Endodermal cell (in vitro differentiated cells): Measurements from ENCODE around the gene DNAJC19. TPM values are rescaled to one million over a fixed set of nuclear protein-coding genes. Genes with fewer than 3 reads are reported as not detected.
"Not testable (repeated sequence)": the region's sequence is repeated elsewhere in the genome, so short reads cannot be mapped to it uniquely, and the experiment has no call there.

ENCODE experiments used
- DNase-seq: peaks from one replicate; pipeline ENCODE4 v3.0.0-alpha.2; 2017
- H3K27ac ChIP-seq: 2 replicates; pipeline ENCODE4 v1.5.1; 2013; ENCODE audit warnings: mild to moderate bottlenecking, low read depth, low read length, moderate library complexity
- H3K27me3 ChIP-seq: 2 replicates; pipeline ENCODE4 v1.6.1; 2013; ENCODE audit warnings: mild to moderate bottlenecking, low read length, moderate library complexity; ENCODE audit not compliant: insufficient read depth, control insufficient read depth, poor library complexity, severe bottlenecking
- H3K36me3 ChIP-seq: 2 replicates; pipeline ENCODE4 v1.7.0; 2013; ENCODE audit warnings: mild to moderate bottlenecking, low read length, moderate library complexity; ENCODE audit not compliant: control insufficient read depth, insufficient read depth
- H3K4me1 ChIP-seq: one replicate; pipeline ENCODE4 v1.7.0; 2013; ENCODE audit warnings: low read length; ENCODE audit not compliant: control insufficient read depth, insufficient read depth
- H3K4me3 ChIP-seq: 2 replicates; pipeline ENCODE4 v1.5.1; 2013; ENCODE audit warnings: mild to moderate bottlenecking, low read length, moderate library complexity
- H3K9ac ChIP-seq: 2 replicates; pipeline ENCODE4 v1.6.1; 2013; ENCODE audit warnings: mild to moderate bottlenecking, low read length, moderate library complexity; ENCODE audit not compliant: poor library complexity, severe bottlenecking; ENCODE audit errors: extremely low read depth
- H3K9me3 ChIP-seq: 2 replicates; pipeline ENCODE4 v1.6.1; 2013; ENCODE audit warnings: mild to moderate bottlenecking, low read length, moderate library complexity; ENCODE audit not compliant: control insufficient read depth
- H3K27ac Mint-ChIP-seq: 2 replicates; pipeline ENCODE4 v1.8.0; 2020; ENCODE audit warnings: mixed read lengths
- H3K27me3 Mint-ChIP-seq: 2 replicates; pipeline ENCODE4 v1.8.0; 2021; ENCODE audit warnings: mild to moderate bottlenecking, mixed read lengths; ENCODE audit not compliant: insufficient read depth
- H3K36me3 Mint-ChIP-seq: 2 replicates; pipeline ENCODE4 v1.8.0; 2020; ENCODE audit warnings: low read depth, mixed read lengths
- H3K4me1 Mint-ChIP-seq: 2 replicates; pipeline ENCODE4 v1.8.0; 2020; ENCODE audit warnings: mixed read lengths
- H3K4me3 Mint-ChIP-seq: 2 replicates; pipeline ENCODE4 v1.8.0; 2020; ENCODE audit warnings: mild to moderate bottlenecking, moderate library complexity, mixed read lengths
- H3K9me3 Mint-ChIP-seq: 2 replicates; pipeline ENCODE4 v1.8.0; 2020; ENCODE audit warnings: mild to moderate bottlenecking, mixed read lengths
- WGBS, 2 experiments: methylation state at CpG; one replicate each; pipeline versions ENCODE4 v1.1.5 to v1.1.7; 2013; ENCODE audit warnings: missing lambda C conversion rate in 2 of 2, mixed read lengths in 1 of 2; ENCODE audit not compliant: insufficient coverage in 1 of 2, insufficient read length in 1 of 2; 5-methylcytosine and 5-hydroxymethylcytosine counted together
- total RNA-seq, 2 donors: library from RNA; stranded (reverse); fragmentation: NEBNext Ultra II Directional in 1 of 2; extraction: Animal tissue kit (Norgen Biotek cat#: 25700) in 1 of 2; gene quantifications; 2 replicates in 1 of 2; 3 replicates in 1 of 2; pipeline ENCODE4 v1.2.1, GENCODE V29; 2021
- TF ChIP-seq, protein P1 (sequence below): fragments of 200-600 bp; sonication (generic); conservative IDR thresholded peaks from 2 replicates; pipeline ENCODE4 v1.5.0; 2021; ENCODE audit warnings: antibody characterized with exemption, mild to moderate bottlenecking

DNAJC19 gene
- total RNA-seq, 2 donors from 2014 or later, result 60.1 to 70.2 TPM

DNA sequence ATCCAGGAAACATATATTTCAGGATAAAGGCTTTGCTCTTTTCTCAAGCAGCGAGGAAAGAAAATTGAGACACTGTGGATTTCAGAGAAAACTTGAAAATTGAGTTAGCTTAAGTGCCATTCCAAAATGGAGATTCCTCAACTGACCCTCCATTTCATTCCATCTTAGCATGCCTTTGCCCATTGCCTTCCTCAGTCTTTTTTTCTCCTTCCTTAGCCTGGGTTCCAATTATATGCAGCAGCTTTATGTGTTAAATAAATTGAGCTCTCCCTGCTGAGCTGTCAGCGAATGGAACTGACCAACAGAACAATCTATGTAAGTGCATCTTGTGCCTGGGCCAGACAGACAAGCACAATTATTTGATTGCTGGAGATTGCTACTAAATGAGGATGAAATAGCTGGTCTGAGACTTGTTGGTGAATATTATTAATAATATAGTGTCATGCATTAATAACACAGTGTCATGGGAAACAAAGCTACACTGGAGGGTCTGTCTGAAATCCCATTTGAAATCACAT lies 6.9 kb upstream of the DNAJC19 start:
- no peaks in the 10 kb centered on the region for H3K4me1 ChIP-seq
- no peaks in the 10 kb centered on the region for H3K9me3 ChIP-seq
- H3K9me3 Mint-ChIP-seq, result peaks cover 18% of the 10 kb centered on the region
- peaks cover under 1% of the 10 kb centered on the region for H3K4me1 Mint-ChIP-seq
- H3K36me3 Mint-ChIP-seq, result no peaks in the 10 kb centered on the region
- no peak overlapping the region for H3K9ac ChIP-seq
- TF ChIP-seq, protein P1, sequence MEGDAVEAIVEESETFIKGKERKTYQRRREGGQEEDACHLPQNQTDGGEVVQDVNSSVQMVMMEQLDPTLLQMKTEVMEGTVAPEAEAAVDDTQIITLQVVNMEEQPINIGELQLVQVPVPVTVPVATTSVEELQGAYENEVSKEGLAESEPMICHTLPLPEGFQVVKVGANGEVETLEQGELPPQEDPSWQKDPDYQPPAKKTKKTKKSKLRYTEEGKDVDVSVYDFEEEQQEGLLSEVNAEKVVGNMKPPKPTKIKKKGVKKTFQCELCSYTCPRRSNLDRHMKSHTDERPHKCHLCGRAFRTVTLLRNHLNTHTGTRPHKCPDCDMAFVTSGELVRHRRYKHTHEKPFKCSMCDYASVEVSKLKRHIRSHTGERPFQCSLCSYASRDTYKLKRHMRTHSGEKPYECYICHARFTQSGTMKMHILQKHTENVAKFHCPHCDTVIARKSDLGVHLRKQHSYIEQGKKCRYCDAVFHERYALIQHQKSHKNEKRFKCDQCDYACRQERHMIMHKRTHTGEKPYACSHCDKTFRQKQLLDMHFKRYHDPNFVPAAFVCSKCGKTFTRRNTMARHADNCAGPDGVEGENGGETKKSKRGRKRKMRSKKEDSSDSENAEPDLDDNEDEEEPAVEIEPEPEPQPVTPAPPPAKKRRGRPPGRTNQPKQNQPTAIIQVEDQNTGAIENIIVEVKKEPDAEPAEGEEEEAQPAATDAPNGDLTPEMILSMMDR, result no peak
- no peak overlapping the region for H3K4me3 ChIP-seq
- H3K36me3 ChIP-seq, result no peaks in the 10 kb centered on the region
- DNase-seq, result no peak
- H3K27ac ChIP-seq, result no peak overlapping the region
- 95 to 100% methylated on average over 1 to 2 of the region's 2 CpGs for WGBS, 2 experiments
- H3K27me3 ChIP-seq, result peaks cover 60% of the 10 kb centered on the region
- no peak overlapping the region for H3K27ac Mint-ChIP-seq
- H3K4me3 Mint-ChIP-seq, result no peak overlapping the region
- H3K27me3 Mint-ChIP-seq, result peaks cover 56% of the 10 kb centered on the region

DNA sequence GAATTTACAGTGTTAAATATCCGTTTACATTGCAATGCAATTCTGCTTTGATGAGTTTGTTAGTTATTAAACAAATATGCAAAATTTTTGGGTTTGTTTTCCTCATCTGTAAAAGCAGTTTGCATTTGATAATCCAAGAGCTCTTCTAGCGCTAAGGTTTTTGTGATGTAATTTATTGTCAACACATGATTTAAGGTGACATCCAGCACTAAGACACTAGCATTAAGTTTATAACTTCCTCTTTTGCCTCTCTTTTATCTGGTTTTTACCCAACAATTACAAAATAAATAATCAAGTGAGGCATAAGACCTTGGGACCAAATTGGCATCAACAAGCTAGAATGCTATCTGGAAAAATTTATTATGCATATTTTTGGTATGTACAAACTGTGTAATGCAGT lies 969 bp upstream of the DNAJC19 start:
- H3K36me3 Mint-ChIP-seq, result peaks cover 19% of the 10 kb centered on the region
- Histone ChIP-seq H3K36me3 (peaks cover 12% of the 10 kb centered on the region), H3K4me3 (peak overlapping the region; percentile 99), H3K4me1 (no peaks in the 10 kb centered on the region), H3K27ac (no peak overlapping the region), H3K9me3 (no peaks in the 10 kb centered on the region), H3K27me3 (peaks cover 50% of the 10 kb centered on the region), H3K9ac (no peak overlapping the region)
- H3K9me3 Mint-ChIP-seq, result no peaks in the 10 kb centered on the region
- no peak for DNase-seq
- TF ChIP-seq, protein P1, result no peak
- WGBS, 2 experiments, result 82% methylated on average over 2 of the region's 2 CpGs; no CpG with 5 or more reads in 1 of the 2 experiments
- peaks cover 35% of the 10 kb centered on the region for H3K27me3 Mint-ChIP-seq
- no peak overlapping the region for H3K27ac Mint-ChIP-seq
- peaks cover 12% of the 10 kb centered on the region for H3K4me1 Mint-ChIP-seq
- H3K4me3 Mint-ChIP-seq, result peak overlapping the region; percentile 95

DNA sequence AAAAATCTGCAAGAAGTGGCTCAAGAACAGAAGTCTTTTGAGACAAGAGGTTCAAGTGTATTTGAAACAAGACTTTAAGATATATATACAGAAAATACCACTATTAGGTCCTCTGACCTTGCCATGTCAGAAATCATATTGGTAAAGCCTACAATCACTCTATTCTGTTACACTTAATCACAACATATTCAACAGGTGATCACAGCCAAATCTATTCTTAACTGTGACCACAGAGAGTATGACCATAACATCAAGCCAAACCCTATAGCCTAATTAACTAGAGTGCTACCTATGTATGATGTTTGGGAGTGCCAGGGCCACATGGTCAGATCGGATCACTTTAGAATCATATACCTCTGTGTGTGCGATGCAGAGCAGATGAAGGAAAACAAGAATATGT lies 2.2 kb downstream of the DNAJC19 start:
- no peak for DNase-seq
- Mint-ChIP-seq H3K9me3 (no peaks in the 10 kb centered on the region), H3K4me3 (no peak overlapping the region), H3K27me3 (peaks cover 7% of the 10 kb centered on the region), H3K4me1 (peaks cover 12% of the 10 kb centered on the region), H3K27ac (no peak overlapping the region), H3K36me3 (peaks cover 19% of the 10 kb centered on the region)
- Histone ChIP-seq H3K9me3 (no peaks in the 10 kb centered on the region), H3K4me1 (no peaks in the 10 kb centered on the region), H3K27me3 (peaks cover 18% of the 10 kb centered on the region), H3K36me3 (peaks cover 27% of the 10 kb centered on the region), H3K27ac (no peak overlapping the region), H3K4me3 (no peak overlapping the region), H3K9ac (no peak overlapping the region)
- TF ChIP-seq, protein P1, result no peak
- WGBS, 2 experiments, result 95% methylated on average over 2 of the region's 2 CpGs; no CpG with 5 or more reads in 1 of the 2 experiments

DNA sequence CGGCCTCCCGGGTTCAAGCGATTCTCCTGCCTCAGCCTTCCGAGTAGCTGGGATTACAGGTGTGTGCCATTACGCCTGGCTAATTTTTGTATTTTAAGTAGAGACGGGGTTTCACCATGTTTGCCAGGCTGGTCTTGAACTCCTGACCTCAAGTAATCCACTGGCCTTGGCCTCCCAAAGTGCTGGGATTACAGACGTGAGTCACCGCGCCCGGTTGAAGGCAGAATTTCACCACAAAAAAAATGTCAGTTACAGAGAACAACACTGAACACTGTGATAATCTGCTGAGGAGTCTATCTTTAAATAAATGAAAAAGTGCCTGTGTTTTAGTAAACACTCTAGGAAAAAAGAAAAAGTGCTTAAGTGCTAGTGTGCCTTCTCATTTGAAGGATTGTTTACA lies 3.2 kb downstream of the DNAJC19 start:
- WGBS, 2 experiments, result 87 to 93% methylated on average over 6 to 10 of the region's 10 CpGs
- not testable (repeated sequence) for H3K9me3 ChIP-seq, H3K4me3 Mint-ChIP-seq, H3K9me3 Mint-ChIP-seq, H3K27me3 Mint-ChIP-seq, DNase-seq, H3K4me3 ChIP-seq, H3K27ac Mint-ChIP-seq, H3K9ac ChIP-seq, H3K4me1 ChIP-seq, H3K27ac ChIP-seq
- Mint-ChIP-seq H3K4me1 (peaks cover 12% of the 10 kb centered on the region), H3K36me3 (peaks cover 19% of the 10 kb centered on the region)
- Histone ChIP-seq H3K27me3 (peaks cover 10% of the 10 kb centered on the region), H3K36me3 (peaks cover 27% of the 10 kb centered on the region)
